ENCODE measurements around the gene AGAP1. TPM values are rescaled to one million over a fixed set of nuclear protein-coding genes. Genes with fewer than 3 reads are reported as not detected.

AGAP1 gene
- total RNA-seq, 4 donors from 2014 or later = 33.7 to 55.2 (median 37.5) TPM

GRCh38 chr2:235507928-235508327 is 14.1 kb downstream of the AGAP1 start:
- no peak for ATAC-seq
- Histone ChIP-seq H3K4me3 (no peak overlapping the region), H3K27ac (no peak overlapping the region), H3K27me3 (no peaks in the 10 kb centered on the region), H3K9me3 (no peaks in the 10 kb centered on the region), H3K4me1 (peaks cover 0 to 59% (median 2%) of the 10 kb centered on the region in 3 donors), H3K36me3 (no peaks in the 10 kb centered on the region)
- TF ChIP-seq EP300 (IDR thresholded peaks at IDR 0.05) = no peak
- no peak for TF ChIP-seq CTCF (IDR thresholded peaks at IDR 0.05)
- no peak for TF ChIP-seq POLR2AphosphoS5 (IDR thresholded peaks at IDR 0.05)
- TF ChIP-seq POLR2A (IDR thresholded peaks at IDR 0.05) = no peak
- WGBS, 2 donors (ENCODE audit: low coverage in 1 of 2) = 98 to 100% methylated on average over 2 to 5 of the region's 6 CpGs

- ATAC-seq = no peak
- Histone ChIP-seq H3K27ac (no peak overlapping the region), H3K4me3 (no peak overlapping the region), H3K4me1 (peaks cover 0 to 55% (median 2%) of the 10 kb centered on the region in 3 donors), H3K36me3 (no peaks in the 10 kb centered on the region), H3K9me3 (no peaks in the 10 kb centered on the region), H3K27me3 (no peaks in the 10 kb centered on the region)
- WGBS, 2 donors (ENCODE audit: low coverage in 1 of 2) = 88 to 92% methylated on average over 23 to 25 of the region's 26 CpGs
- TF ChIP-seq EP300 (IDR thresholded peaks at IDR 0.05) (no peak), POLR2A (IDR thresholded peaks at IDR 0.05) (no peak), CTCF (IDR thresholded peaks at IDR 0.05) (no peak), POLR2AphosphoS5 (IDR thresholded peaks at IDR 0.05) (no peak)
Observed at GRCh38 chr2:235508371-235509160, 14.7 kb downstream of the AGAP1 start.

- Histone ChIP-seq H3K4me3 (no peak overlapping the region), H3K4me1 (peaks cover 0 to 53% (median 0%) of the 10 kb centered on the region in 3 donors), H3K36me3 (no peaks in the 10 kb centered on the region), H3K27ac (no peak overlapping the region), H3K9me3 (no peaks in the 10 kb centered on the region), H3K27me3 (no peaks in the 10 kb centered on the region)
- WGBS, 2 donors (ENCODE audit: low coverage in 1 of 2) = 61 to 75% methylated on average over 4 of the region's 4 CpGs
- ATAC-seq = no peak
- no peak for TF ChIP-seq POLR2AphosphoS5 (IDR thresholded peaks at IDR 0.05)
- TF ChIP-seq EP300 (IDR thresholded peaks at IDR 0.05) = no peak
- TF ChIP-seq POLR2A (IDR thresholded peaks at IDR 0.05) = no peak
- TF ChIP-seq CTCF (IDR thresholded peaks at IDR 0.05) = no peak
Observed at GRCh38 chr2:235510318-235510717, 16.5 kb downstream of the AGAP1 start.

GRCh38 chr2:235511187-235511661 is 17.4 kb downstream of the AGAP1 start:
- H3K27ac ChIP-seq = no peak overlapping the region
- TF ChIP-seq POLR2AphosphoS5 (IDR thresholded peaks at IDR 0.05) (peak; percentile 60), POLR2A (IDR thresholded peaks at IDR 0.05) (no peak)
- 0% methylated on average over 1 of the region's 7 CpGs for WGBS, 2 donors (ENCODE audit: low coverage in 1 of 2)
- peak; percentile 53 for ATAC-seq
- peaks cover 0 to 47% (median 0%) of the 10 kb centered on the region in 3 donors for H3K4me1 ChIP-seq
- H3K9me3 ChIP-seq = no peaks in the 10 kb centered on the region
- no peaks in the 10 kb centered on the region for H3K36me3 ChIP-seq
- no peak overlapping the region for H3K4me3 ChIP-seq
- no peaks in the 10 kb centered on the region for H3K27me3 ChIP-seq

GRCh38 chr2:235511751-235512698 is 18.2 kb downstream of the AGAP1 start:
- WGBS, 2 donors (ENCODE audit: low coverage in 1 of 2) = 83 to 88% methylated on average over 6 to 8 of the region's 9 CpGs
- Histone ChIP-seq H3K27ac (no peak overlapping the region), H3K4me1 (peaks cover 0 to 39% (median 0%) of the 10 kb centered on the region in 3 donors)

More at GRCh38 chr2:235511751-235512698, 18.2 kb downstream of the AGAP1 start:
- Histone ChIP-seq H3K4me3 (no peak overlapping the region), H3K36me3 (no peaks in the 10 kb centered on the region), H3K27me3 (no peaks in the 10 kb centered on the region), H3K9me3 (no peaks in the 10 kb centered on the region)
- TF ChIP-seq POLR2A (IDR thresholded peaks at IDR 0.05) = no peak
- ATAC-seq = no peak
